GM21576 (cell line): ENCODE measurements around the gene WEE1.
"Not testable (repeated sequence)": the region's sequence is repeated elsewhere in the genome, so short reads cannot be mapped to it uniquely, and the experiment has no call there.

Experiments used
- ATAC-seq: cut with Tn5 transposase; IDR thresholded peaks from one replicate; pipeline ENCODE4 v1.9.1; 2021; ENCODE audit warnings: mild to moderate bottlenecking, moderate library complexity; ENCODE audit not compliant: unreplicated experiment

WEE1 gene

DNA sequence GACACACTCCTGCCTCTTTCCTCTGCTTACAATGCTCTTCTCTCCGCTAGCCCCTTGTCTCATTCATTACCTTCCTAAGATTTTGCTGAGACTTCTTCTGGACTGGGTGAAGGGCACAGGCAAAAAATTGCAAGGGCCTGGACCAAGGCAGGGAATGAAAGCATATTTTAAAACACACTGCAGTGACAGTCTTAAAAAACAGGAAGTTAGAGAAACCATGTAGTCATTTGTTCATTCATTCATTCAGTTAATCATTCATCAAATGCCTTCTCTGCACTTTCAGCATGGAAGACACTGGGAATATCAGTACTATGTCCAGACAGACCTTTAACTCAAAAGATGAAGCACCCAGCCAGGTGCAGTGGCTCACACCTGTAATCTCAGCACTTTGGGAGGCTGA, 45.5 kb downstream of the WEE1 start:
- ATAC-seq, result no peak

DNA sequence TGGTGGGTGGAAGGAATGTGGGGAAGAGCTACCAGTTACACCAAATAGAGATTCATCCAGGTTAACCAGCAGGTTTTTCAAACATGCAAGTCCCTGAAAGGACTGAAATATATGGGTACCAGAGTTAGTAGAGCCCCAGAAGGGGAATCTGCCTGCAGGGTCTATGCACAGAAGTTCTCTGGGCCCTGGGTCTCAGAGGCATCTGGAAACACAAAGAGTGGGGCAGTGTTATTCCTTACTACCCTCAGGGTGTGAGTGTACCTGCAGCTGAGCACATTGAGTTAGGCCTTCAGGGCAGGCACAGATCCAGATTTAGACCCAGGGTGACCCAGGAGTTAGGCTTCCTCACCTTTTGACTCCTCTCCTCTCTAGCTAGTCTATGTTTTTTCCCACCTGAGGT, 46.5 kb downstream of the WEE1 start:
- ATAC-seq, result no peak

DNA sequence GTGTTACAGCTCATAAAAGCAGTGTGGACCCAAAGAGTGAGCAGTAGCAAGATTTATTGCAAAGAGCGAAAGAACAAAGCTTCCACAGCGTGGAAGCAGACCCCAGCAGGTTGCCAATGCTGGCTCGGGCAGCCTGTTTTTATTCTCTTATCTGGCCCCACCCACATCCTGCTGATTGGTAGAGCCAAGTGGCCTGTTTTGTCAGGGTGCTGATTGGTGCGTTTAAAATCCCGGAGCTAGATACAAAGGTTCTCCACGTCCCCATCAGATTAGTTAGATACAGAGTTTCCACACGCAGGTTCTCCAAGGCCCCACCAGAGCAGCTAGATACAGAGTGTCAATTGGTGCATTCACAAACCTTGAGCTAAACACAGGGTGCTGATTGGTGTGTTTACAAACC, 48.9 kb downstream of the WEE1 start:
- ATAC-seq, result not testable (repeated sequence)

DNA sequence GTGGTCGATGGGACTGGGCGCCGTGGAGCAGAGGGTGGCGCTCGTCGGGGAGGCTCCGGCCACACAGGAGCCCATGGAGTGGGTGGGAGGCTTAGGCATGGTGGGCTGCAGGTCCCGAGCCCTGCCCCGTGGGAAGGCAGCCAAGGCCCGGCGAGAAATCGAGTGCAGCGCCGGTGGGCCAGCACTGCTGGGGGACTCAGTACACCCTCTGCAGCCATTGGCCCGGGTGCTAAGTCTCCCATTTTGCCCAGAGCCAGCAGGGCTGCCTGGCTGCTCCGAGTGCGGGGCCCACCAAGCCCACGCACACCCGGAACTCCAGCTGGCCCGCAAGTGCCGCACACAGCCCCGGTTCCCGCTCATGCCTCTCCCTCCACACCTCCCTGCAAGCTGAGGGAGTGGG, 49.6 kb downstream of the WEE1 start:
- not testable (repeated sequence) for ATAC-seq

DNA sequence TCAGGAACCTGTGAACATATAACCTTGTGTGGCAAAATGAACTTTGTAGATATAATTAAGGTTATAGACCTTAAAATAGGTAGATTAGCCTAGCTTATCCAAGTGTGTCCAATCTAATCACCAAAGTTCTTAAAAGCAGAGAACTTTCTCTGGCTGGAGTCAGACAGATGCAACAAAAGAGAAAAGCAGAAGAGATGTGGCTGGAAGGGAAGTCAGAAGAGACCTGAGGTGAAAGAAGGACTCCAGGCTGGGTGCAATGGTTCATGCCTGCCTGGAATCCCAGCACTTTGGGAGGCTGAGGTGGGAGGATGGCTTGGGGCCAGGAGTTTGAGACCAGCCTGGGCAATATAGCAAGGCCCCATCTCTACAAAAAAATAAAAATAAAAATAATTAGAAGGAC, 51.0 kb downstream of the WEE1 start:
- ATAC-seq, result no peak

DNA sequence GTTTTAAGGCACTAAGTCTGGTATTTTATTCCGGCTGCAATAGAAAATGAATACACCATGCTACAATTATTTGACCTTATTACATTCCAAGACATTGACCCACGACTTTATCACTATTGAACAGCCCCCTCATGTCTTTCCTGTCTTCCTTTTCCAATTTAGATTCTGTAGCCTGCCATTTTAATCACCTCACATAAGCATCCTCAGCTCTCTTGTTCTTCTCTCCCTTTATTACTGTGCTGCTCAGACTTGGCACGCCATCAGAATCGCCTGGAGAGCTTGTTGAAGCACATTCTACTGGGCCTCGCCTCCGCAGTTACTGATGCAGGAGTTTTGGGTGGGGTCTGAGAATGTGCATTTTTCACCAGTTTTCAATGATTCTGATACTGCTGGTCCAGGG, 51.7 kb downstream of the WEE1 start:
- no peak for ATAC-seq

DNA sequence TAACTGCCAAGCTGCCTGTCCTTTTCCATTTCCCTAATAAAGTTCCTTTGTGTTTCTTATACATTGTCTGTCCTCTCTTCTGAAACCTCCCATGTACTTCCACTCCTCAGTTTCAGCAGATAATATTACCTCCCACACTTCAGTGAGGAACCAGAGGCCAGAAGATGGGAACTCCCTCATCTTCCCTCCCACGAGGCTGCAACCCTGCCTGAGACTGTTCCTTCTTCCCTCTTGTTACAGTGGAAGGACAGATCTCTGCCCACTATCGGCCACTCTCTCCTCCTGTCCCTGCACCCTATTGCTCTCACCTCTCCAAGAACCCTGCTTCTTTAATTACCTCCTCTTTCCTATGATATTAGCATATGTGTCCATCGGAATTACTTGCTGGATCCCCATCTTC, 52.3 kb downstream of the WEE1 start:
- ATAC-seq, result no peak

DNA sequence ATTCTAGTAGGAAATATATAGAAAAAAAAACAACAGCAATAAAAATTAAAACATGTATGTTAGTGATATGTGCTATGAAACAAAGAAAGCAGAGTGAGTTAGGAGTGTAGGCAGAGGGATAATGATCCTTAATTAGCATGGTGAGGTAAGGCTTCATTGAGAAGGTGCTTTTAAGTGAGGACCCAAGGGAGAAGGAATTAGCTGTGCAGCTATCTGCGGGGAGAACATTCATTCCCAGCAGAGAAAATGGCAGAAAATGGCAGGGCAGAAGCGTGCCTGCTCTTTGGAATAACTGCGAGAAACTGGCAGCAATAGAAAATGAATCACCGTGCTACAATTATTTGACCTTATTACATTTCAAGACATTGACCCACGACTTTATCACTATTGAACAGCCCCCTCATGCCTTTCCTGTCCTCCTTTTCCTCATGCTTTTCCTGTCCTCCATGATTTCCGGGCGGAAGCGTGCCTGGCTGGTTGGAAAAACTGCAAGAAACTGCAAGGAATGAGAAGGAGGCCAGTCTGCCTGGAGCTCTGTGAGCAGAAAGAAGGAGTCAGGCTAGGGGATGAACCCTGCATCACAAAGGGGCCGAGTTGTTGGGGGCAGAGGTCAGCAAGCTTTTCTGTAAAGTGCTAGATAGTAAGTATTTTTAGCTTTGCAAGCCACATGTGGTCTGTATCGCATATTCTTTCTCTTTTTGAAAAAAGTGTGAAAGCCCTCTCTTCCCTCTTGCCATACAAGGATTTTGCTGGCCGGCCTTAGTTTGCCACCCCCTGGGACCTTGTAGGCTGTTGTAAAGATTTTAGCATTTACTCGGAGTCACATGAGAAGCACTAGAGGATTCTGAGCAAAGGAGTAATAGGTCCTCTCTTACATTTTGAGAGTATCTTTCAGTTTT, 53.3 kb downstream of the WEE1 start:
- no peak for ATAC-seq

DNA sequence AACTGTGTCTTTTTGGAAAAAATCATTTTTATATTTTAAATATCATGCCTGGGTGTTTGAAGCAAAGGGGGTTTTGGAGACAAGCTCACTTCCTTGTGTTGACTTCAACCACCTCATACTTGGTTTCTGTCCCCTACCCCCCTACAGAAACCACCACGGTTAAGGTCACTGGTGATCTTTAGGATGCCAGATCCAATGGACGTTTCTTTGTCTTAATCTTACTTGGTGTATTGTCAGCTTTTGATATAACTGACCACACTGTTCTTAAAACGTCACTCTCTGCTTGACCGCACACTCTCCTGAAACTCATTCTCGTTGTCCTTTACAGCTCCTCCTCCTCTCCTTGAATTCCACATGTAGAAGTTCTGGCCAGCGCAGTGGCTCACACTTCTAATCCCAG, 55.6 kb downstream of the WEE1 start:
- no peak for ATAC-seq

DNA sequence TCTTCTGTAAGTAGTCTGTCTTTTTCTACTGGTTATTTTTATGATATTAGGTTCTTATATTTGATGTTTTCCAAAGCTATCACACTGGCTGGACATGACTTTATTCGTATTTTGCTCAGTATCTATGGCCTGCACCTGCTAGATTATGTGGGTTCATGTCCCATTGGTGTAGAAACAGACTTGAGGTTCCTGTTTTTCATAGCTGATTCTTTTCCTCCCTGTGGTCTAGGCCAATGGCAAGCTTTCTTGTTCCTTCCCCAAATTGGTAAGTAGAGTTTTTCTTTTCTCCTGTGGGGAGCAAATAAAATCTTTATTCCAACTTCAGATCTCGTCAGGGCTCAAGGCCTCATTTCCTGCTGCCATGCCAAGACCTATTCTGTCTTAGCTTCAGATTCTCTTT, 60.2 kb downstream of the WEE1 start:
- ATAC-seq, result no peak

DNA sequence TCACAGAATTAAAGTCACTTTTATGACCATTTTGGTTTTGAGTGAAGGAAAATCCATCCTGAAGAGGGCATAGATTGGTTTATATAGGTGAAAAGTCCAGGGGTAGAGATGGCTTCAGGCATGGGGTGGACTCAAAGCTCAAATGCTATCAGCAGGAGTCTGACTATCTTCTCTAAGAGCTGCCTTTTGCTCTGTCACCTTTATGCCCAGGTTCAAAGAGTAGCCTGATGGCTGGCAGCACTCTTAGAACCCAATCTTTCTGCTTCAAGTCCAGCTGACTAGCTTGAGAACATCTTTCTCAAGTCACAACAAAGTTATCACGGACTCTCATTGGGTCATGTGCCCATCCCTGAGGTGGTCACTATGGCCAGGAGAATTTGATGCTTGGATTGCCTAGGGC, 63.2 kb downstream of the WEE1 start:
- ATAC-seq, result no peak

DNA sequence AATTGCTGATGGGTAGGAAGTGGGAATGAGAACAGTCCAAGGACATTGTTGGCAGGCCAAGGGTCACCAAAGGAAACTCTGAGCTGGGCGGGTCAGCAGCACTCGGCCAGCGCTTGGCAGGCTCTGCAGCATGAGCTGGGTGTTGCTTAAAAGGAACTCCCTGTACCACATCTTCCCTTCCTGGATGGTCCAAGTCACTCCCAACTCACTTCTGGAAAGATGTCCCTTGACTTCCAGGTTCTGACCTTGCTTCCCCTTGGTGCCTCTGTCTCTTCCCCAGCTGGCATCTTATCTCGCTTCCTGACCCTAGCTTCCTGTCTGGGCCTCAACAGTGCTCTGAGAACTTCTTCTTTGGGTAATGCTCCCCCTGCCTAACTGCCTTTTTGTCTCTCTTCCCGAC, 65.6 kb downstream of the WEE1 start:
- ATAC-seq, result no peak
